Renal cortical epithelial cell (primary cell): ENCODE results near the gene CBX2. TPM values are rescaled to one million over a fixed set of nuclear protein-coding genes. Genes with fewer than 3 reads are reported as not detected.

Experiments
- DNase-seq: peaks from one replicate; pipeline ENCODE4 v3.0.0-alpha.2; 2011; ENCODE audit warnings: low read depth
- total RNA-seq: library from RNA; depleted of rRNA; stranded (reverse); fragments of >200 nt; gene quantifications from 2 replicates; pipeline ENCODE4 v1.2.3, GENCODE V29; 2014

Gene CBX2
- total RNA-seq, 1 donor from 2014 or later, result 1.5 TPM

- DNase-seq, result no peak
These were observed 49.1 kb downstream of the CBX2 start for GRCh38 chr17:79826841-79827578.

- no peak for DNase-seq
These were observed 51.1 kb downstream of the CBX2 start for GRCh38 chr17:79829004-79829403.

GRCh38 chr17:79829457-79829856 lies 51.5 kb downstream of the CBX2 start:
- no peak for DNase-seq

GRCh38 chr17:79830303-79830702 lies 52.4 kb downstream of the CBX2 start:
- no peak for DNase-seq

- DNase-seq, result no peak
These were observed 52.9 kb downstream of the CBX2 start for GRCh38 chr17:79830763-79831264.

- no peak for DNase-seq
These were observed 53.6 kb downstream of the CBX2 start for GRCh38 chr17:79831265-79832217.

- no peak for DNase-seq
These were observed 54.5 kb downstream of the CBX2 start for GRCh38 chr17:79832218-79833109.

GRCh38 chr17:79833110-79833450 lies 55.1 kb downstream of the CBX2 start:
- no peak for DNase-seq

- DNase-seq, result no peak
These were observed 56.0 kb downstream of the CBX2 start for GRCh38 chr17:79833744-79834564.

- no peak for DNase-seq
These were observed 56.9 kb downstream of the CBX2 start for GRCh38 chr17:79834565-79835469.

GRCh38 chr17:79835470-79835899 lies 57.5 kb downstream of the CBX2 start:
- no peak for DNase-seq

- DNase-seq, result no peak
These were observed 58.1 kb downstream of the CBX2 start for GRCh38 chr17:79835953-79836509.

- DNase-seq, result no peak
These were observed 58.6 kb downstream of the CBX2 start for GRCh38 chr17:79836510-79836971.

GRCh38 chr17:79836972-79837887 lies 59.3 kb downstream of the CBX2 start:
- DNase-seq, result peak; percentile 78
